K562 (cell line): ENCODE data around the gene DNAJB4. TPM values are rescaled to one million over a fixed set of nuclear protein-coding genes. Genes with fewer than 3 reads are reported as not detected.

ENCODE experiments used
- ATAC-seq: fragments of 200-7000 bp; cut with Tn5 transposase; 3 replicates; pipeline ENCODE4 v1.9.1; 2020; ENCODE audit warnings: moderate library complexity
- BruUV-seq: library from RNA; stranded (reverse); fragments of 400-500 nt; replicated peaks from 2 replicates; lab custom pipeline; 2021; lab: Mats Ljungman, UMichigan
- CTCF ChIA-PET: fragments of 300-600 bp; formaldehyde crosslinking; extraction: SDS; loops from one replicate; lab custom pipeline; 2021; ENCODE audit warnings: low intra/inter-chr PET ratio; lab: Yijun Ruan, JAX
- POLR2A ChIA-PET: fragments of 300-600, 350-650 bp; sonication (Branson Sonifier 250); formaldehyde crosslinking; extraction: SDS; loops from one replicate; lab custom pipeline; 2021; ENCODE audit warnings: antibody characterized with exemption, inconsistent platforms; lab: Yijun Ruan, JAX
- DNase-seq, 4 experiments: peaks; one replicate each; pipeline versions ENCODE4 v3.0.0 to v3.0.0-alpha.2; 2011 to 2018; ENCODE audit warnings: low spot score in 3 of 4, mixed read lengths in 3 of 4; ENCODE audit errors: extremely low read depth in 1 of 4
- FAIRE-seq: peaks from 2 replicates; lab custom pipeline; 2011; peaks lifted over from hg19 to GRCh38; lab: Jason Lieb, UNC
- H2AFZ ChIP-seq: 2 replicates; pipeline ENCODE4 v1.6.0; 2011; ENCODE audit warnings: low read depth, low read length, control low read depth, inconsistent platforms
- H3K27ac ChIP-seq: fragments of 200-600 bp; 3 replicates; pipeline ENCODE4 v1.8.0; 2011; ENCODE audit warnings: low read depth, mild to moderate bottlenecking, control low read depth, inconsistent platforms, low read length, moderate library complexity, mixed read lengths; ENCODE audit errors: extremely low read depth
- H3K27me3 ChIP-seq, 2 experiments: fragments of 300-600 bp in 1 of 2; 2 replicates in 1 of 2; 3 replicates in 1 of 2; pipeline versions ENCODE4 v1.6.0 to v1.8.0; 2011; ENCODE audit warnings: inconsistent platforms in 2 of 2, low read length in 2 of 2, mild to moderate bottlenecking in 1 of 2, mixed read lengths in 1 of 2, moderate library complexity in 1 of 2; ENCODE audit not compliant: control insufficient read depth in 2 of 2, insufficient read depth in 2 of 2
- H3K36me3 ChIP-seq: fragments of 300-600 bp; 3 replicates; pipeline ENCODE4 v1.8.0; 2011; ENCODE audit warnings: mild to moderate bottlenecking, low read length, inconsistent platforms; ENCODE audit not compliant: control insufficient read depth, insufficient read depth
- H3K4me1 ChIP-seq, 2 experiments: fragments of 200-600 bp in 1 of 2; replicated peaks in 1 of 2; 2 replicates in 1 of 2; 3 replicates in 1 of 2; pipeline versions ENCODE4 v1.5.1 to v1.8.0; 2011; ENCODE audit warnings: inconsistent platforms in 2 of 2, low read length in 2 of 2, mild to moderate bottlenecking in 1 of 2, mixed read lengths in 1 of 2, moderate library complexity in 1 of 2; ENCODE audit not compliant: control insufficient read depth in 2 of 2, insufficient read depth in 2 of 2
- H3K4me2 ChIP-seq: 2 replicates; pipeline ENCODE4 v1.6.1; 2011; ENCODE audit warnings: low read length, control low read depth, inconsistent platforms, mixed read lengths; ENCODE audit not compliant: insufficient read depth
- H3K4me3 ChIP-seq: fragments of 200-600 bp; sonication (generic), shearing (Covaris generic); 2 replicates; pipeline ENCODE4 v1.5.1; 2016; ENCODE audit warnings: control low read depth, inconsistent platforms
- H3K79me2 ChIP-seq: fragments of 200-600 bp; 3 replicates; pipeline ENCODE4 v1.8.0; 2011; ENCODE audit warnings: low read length, inconsistent platforms; ENCODE audit not compliant: control insufficient read depth, insufficient read depth
- H3K9ac ChIP-seq, 2 experiments: 2 replicates each; pipeline versions ENCODE4 v1.6.0 to v1.6.1; 2011; ENCODE audit warnings: low read depth in 2 of 2, low read length in 2 of 2, control low read depth in 1 of 2, inconsistent platforms in 1 of 2, mild to moderate bottlenecking in 1 of 2, mixed read lengths in 1 of 2; ENCODE audit not compliant: insufficient read depth in 1 of 2
- H3K9me1 ChIP-seq: one replicate; pipeline ENCODE4 v1.6.0; 2011; ENCODE audit warnings: inconsistent platforms, mild to moderate bottlenecking, low read length, moderate library complexity; ENCODE audit not compliant: control insufficient read depth, insufficient read depth
- H3K9me3 ChIP-seq: replicated peaks from 2 replicates; pipeline ENCODE4 v1.5.1; 2011; ENCODE audit warnings: low read depth, low read length, inconsistent platforms; ENCODE audit not compliant: control insufficient read depth, insufficient read depth
- H4K20me1 ChIP-seq: replicated peaks from 2 replicates; pipeline ENCODE4 v1.6.1; 2011; ENCODE audit warnings: low read length, inconsistent platforms, mixed read lengths; ENCODE audit not compliant: control insufficient read depth, insufficient read depth
- HMBOX1 ChIP-seq: sonication (generic); IDR thresholded peaks from 2 replicates; pipeline ENCODE4 v1.6.1; 2016
- ZNF280B ChIP-seq: fragments of 250-450 bp; sonication (Bioruptor Pico); IDR thresholded peaks from 2 replicates; pipeline ENCODE4 v1.5.1; 2021; ENCODE audit warnings: mild to moderate bottlenecking
- WGBS: fragments of 100-300 bp; shearing (Covaris generic); methylation state at CpG from one replicate; pipeline ENCODE4 v1.1.6; 2016; ENCODE audit warnings: low coverage, mixed read lengths; ENCODE audit not compliant: insufficient coverage; ENCODE audit errors: missing lambda C conversion rate; 5-methylcytosine and 5-hydroxymethylcytosine counted together
- in situ Hi-C: fragments of 300-500 bp; cut with MboI; formaldehyde crosslinking; loops from 4 replicates; pipeline ENCODE4 v1.15.0; 2018; ENCODE audit warnings: inconsistent platforms, mixed read lengths
- intact Hi-C: fragments of 100-400 bp; cut with micrococcal nuclease; formaldehyde crosslinking; loops from 2 replicates; pipeline ENCODE4 v1.14.2; 2022
- polyA plus RNA-seq, 8 experiments: library from polyadenylated mRNA; depleted of rRNA in 4 of 8; stranded (reverse) in 5 of 8; unstranded in 3 of 8; fragments of >200 nt; fragmentation: Nextera tagmentation in 2 of 8; fragmentation: Illumina TruSeq in 1 of 8; extraction: Ambion mirVana in 2 of 8; extraction: Trizol in 1 of 8; gene quantifications; 2 replicates each; pipeline versions ENCODE4 v1.2.1 to v1.2.3, GENCODE V29; 2011 to 2014; ENCODE audit warnings: inconsistent platforms in 1 of 8, missing spikeins in 1 of 8
- total RNA-seq, 7 experiments: library from RNA; depleted of rRNA in 6 of 7; stranded (reverse); fragments of >200 nt in 6 of 7; fragmentation: Illumina TruSeq in 2 of 7; extraction: Trizol in 2 of 7; gene quantifications; 2 replicates each; pipeline versions ENCODE4 v1.2.1 to v1.2.3, GENCODE V29; 2011 to 2021; ENCODE audit warnings: low replicate concordance in 1 of 7

Gene DNAJB4
- total and polyA plus RNA-seq, 9 of the 15 experiments (the other 6 are each of a cell fraction or from before 2014, with no cell fraction given): 8.5 to 27.7 (median 19.8) TPM

GRCh38 chr1:78009276-78009675 is 4.5 kb downstream of the DNAJB4 start:
- H3K9ac ChIP-seq: peak overlapping the region in 1 of 2 experiments; percentile 88; a peak in 1 of 4 replicates
- ChIA-PET CTCF (interaction anchor here (0.5 kb wide), 1 partner anchor 9 kb away, joined by 3 read pairs; no protein-coding TSS in a partner anchor), POLR2A (interaction anchor here (1.3 to 2.3 kb wide), 2 partner anchors 12 to 24 kb away, joined by 3 to 10 read pairs; no protein-coding TSS in a partner anchor)
- H3K4me1 ChIP-seq: peaks cover 0 to 3% of the 10 kb centered on the region in 2 experiments; a peak in 1 of 5 replicates
- H3K4me2 ChIP-seq: peak overlapping the region; percentile 64
- H3K9me3 ChIP-seq: no peaks in the 10 kb centered on the region
- ATAC-seq (no peak), FAIRE-seq (no peak), DNase-seq (no peak)
- 25% methylated on average over 3 of the region's 3 CpGs for WGBS
- no peak overlapping the region for H2AFZ ChIP-seq
- no TSS peak for BruUV-seq
- in situ Hi-C loops (loop anchor here (10.0 kb wide), 1 partner anchor 106 kb away; no protein-coding TSS in a partner anchor), intact Hi-C loops (loop anchor here (5.0 kb wide), 1 partner anchor 252 kb away; the partner anchor contains the start of gene USP33)
- H3K27me3 ChIP-seq: no peaks in the 10 kb centered on the region
- H3K4me3 ChIP-seq: peak overlapping the region; percentile 15
- H3K36me3 ChIP-seq: peaks cover 15% of the 10 kb centered on the region
- peaks cover 3% of the 10 kb centered on the region; the same call in 1 of the 2 replicates for H4K20me1 ChIP-seq
- H3K9me1 ChIP-seq: no peaks in the 10 kb centered on the region
- TF ChIP-seq ZNF280B (CRISPR knock-in tag) (no peak), HMBOX1 (peak; percentile 83)
- H3K27ac ChIP-seq: no peak overlapping the region
- peaks cover 89% of the 10 kb centered on the region for H3K79me2 ChIP-seq
